GM12878 (cell line): ENCODE results near the gene PLEKHA6.

Experiments used
- EP300 ChIP-seq, 2 experiments: fragments of 150-350 bp in 1 of 2; IDR thresholded peaks; 2 replicates each; pipeline ENCODE4 v1.6.1; 2011 to 2012; ENCODE audit warnings: low read depth in 2 of 2, low read length in 2 of 2, borderline replicate concordance in 1 of 2, improper control_type of control experiment in 1 of 2, inconsistent platforms in 1 of 2; ENCODE audit not compliant: control insufficient read depth in 1 of 2
- NR2C2 ChIP-seq: IDR thresholded peaks from 2 replicates; pipeline ENCODE4 v1.6.1; 2011; ENCODE audit warnings: borderline replicate concordance, low read depth; ENCODE audit not compliant: control insufficient read depth, insufficient read length
- SPI1 ChIP-seq: IDR thresholded peaks from 2 replicates; pipeline ENCODE4 v1.6.1; 2011; ENCODE audit warnings: low read depth, mild to moderate bottlenecking, low read length, moderate library complexity, borderline replicate concordance; ENCODE audit not compliant: insufficient read depth
- SRF ChIP-seq, 2 experiments: IDR thresholded peaks; 2 replicates each; pipeline ENCODE4 v1.6.1; 2011; ENCODE audit warnings: low read depth in 2 of 2, low read length in 2 of 2, mild to moderate bottlenecking in 1 of 2, moderate library complexity in 1 of 2
- TCF3 ChIP-seq: IDR thresholded peaks from 2 replicates; pipeline ENCODE4 v1.6.1; 2012; ENCODE audit warnings: low read depth, mild to moderate bottlenecking, low read length, borderline replicate concordance; ENCODE audit not compliant: insufficient read depth
- TF ChIP-seq, protein P1 (sequence below), 3 experiments: IDR thresholded peaks in 2 of 3; conservative IDR thresholded peaks in 1 of 3; 2 replicates each; pipeline ENCODE4 v1.5.1; 2011; ENCODE audit warnings: low read depth in 3 of 3, low read length in 3 of 3, mild to moderate bottlenecking in 3 of 3, control low read depth in 2 of 3, moderate library complexity in 2 of 3, inconsistent platforms in 1 of 3, mixed read lengths in 1 of 3; ENCODE audit not compliant: control insufficient read depth in 2 of 3, insufficient read depth in 1 of 3; ENCODE audit errors: extremely low read depth in 1 of 3
- TF ChIP-seq, protein P2 (sequence below): IDR thresholded peaks from 2 replicates; pipeline ENCODE4 v1.6.1; 2012; ENCODE audit warnings: mild to moderate bottlenecking, low read depth, low read length

DNA sequence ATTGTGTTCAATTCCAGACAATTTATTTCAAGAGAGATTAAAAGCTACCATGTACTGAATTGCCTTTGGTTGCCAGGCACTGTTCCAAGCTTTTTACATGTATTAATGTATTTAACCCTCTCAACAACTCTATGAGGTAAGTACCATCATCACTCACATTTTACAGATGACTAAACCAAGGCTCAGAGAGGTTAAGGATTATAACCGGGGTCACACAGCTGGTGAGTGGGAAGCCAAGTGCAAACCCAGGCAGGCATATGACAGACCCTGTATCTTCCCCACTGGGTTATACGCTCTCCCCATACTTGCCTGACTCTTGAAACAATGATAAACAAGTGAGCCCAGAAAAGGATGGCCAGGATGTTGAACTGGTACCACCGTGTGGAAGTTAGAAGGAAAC is 16.5 kb downstream of the PLEKHA6 start:
- TF ChIP-seq, protein P1, sequence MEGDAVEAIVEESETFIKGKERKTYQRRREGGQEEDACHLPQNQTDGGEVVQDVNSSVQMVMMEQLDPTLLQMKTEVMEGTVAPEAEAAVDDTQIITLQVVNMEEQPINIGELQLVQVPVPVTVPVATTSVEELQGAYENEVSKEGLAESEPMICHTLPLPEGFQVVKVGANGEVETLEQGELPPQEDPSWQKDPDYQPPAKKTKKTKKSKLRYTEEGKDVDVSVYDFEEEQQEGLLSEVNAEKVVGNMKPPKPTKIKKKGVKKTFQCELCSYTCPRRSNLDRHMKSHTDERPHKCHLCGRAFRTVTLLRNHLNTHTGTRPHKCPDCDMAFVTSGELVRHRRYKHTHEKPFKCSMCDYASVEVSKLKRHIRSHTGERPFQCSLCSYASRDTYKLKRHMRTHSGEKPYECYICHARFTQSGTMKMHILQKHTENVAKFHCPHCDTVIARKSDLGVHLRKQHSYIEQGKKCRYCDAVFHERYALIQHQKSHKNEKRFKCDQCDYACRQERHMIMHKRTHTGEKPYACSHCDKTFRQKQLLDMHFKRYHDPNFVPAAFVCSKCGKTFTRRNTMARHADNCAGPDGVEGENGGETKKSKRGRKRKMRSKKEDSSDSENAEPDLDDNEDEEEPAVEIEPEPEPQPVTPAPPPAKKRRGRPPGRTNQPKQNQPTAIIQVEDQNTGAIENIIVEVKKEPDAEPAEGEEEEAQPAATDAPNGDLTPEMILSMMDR (IDR thresholded peaks at IDR 0.05 in 2 of 3, conservative IDR thresholded peaks at IDR 0.05 in 1 of 3; ENCODE audit: control insufficient read depth in 2 of 3, extremely low read depth in 1 of 3, insufficient read depth in 1 of 3, low read depth in 3 of 3, low read length in 3 of 3): no peak
- no peak for TF ChIP-seq NR2C2
- no peak for TF ChIP-seq SRF (IDR thresholded peaks at IDR 0.05; ENCODE audit: low read depth in 2 of 2, low read length in 2 of 2)
- no peak for TF ChIP-seq SPI1
- no peak for TF ChIP-seq TCF3
- TF ChIP-seq, protein P2, sequence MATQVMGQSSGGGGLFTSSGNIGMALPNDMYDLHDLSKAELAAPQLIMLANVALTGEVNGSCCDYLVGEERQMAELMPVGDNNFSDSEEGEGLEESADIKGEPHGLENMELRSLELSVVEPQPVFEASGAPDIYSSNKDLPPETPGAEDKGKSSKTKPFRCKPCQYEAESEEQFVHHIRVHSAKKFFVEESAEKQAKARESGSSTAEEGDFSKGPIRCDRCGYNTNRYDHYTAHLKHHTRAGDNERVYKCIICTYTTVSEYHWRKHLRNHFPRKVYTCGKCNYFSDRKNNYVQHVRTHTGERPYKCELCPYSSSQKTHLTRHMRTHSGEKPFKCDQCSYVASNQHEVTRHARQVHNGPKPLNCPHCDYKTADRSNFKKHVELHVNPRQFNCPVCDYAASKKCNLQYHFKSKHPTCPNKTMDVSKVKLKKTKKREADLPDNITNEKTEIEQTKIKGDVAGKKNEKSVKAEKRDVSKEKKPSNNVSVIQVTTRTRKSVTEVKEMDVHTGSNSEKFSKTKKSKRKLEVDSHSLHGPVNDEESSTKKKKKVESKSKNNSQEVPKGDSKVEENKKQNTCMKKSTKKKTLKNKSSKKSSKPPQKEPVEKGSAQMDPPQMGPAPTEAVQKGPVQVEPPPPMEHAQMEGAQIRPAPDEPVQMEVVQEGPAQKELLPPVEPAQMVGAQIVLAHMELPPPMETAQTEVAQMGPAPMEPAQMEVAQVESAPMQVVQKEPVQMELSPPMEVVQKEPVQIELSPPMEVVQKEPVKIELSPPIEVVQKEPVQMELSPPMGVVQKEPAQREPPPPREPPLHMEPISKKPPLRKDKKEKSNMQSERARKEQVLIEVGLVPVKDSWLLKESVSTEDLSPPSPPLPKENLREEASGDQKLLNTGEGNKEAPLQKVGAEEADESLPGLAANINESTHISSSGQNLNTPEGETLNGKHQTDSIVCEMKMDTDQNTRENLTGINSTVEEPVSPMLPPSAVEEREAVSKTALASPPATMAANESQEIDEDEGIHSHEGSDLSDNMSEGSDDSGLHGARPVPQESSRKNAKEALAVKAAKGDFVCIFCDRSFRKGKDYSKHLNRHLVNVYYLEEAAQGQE: no peak
- TF ChIP-seq EP300 (IDR thresholded peaks at IDR 0.05; ENCODE audit: borderline replicate concordance in 1 of 2, control insufficient read depth in 1 of 2, low read depth in 2 of 2, low read length in 2 of 2): no peak
